ENCODE results near the gene KLF2. TPM values are rescaled to one million over a fixed set of nuclear protein-coding genes. Genes with fewer than 3 reads are reported as not detected.

Gene KLF2
- polyA plus RNA-seq, 1 donor, result 21.7 TPM

DNA sequence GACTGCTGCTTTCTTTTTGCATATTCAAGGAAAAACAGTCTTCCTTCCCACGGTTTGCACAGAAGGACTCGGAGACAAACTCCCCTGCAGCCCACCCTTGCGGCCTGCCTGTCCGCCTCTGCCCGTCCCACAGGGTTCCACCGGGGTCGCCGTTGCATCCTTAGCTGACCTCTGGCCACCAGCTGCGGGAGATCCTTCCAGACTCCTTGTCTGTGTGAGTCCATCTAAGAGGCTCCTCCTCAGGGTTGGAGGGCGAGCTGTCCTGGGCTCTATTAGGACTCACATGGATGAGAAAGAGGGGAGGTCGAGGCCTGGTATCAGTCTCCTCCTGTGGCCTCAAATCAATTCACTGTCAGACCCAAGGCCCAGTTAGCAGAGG, 39.2 kb downstream of the KLF2 start:
- Histone ChIP-seq H3K27ac (ENCODE audit: low read length) (peak overlapping the region; percentile 71), H3K36me3 (ENCODE audit: control insufficient read depth, insufficient read depth, low read length) (peaks cover 11% of the 10 kb centered on the region), H3K4me1 (ENCODE audit: control insufficient read depth, insufficient read depth, low read length) (peaks cover 38% of the 10 kb centered on the region), H3K27me3 (ENCODE audit: control insufficient read depth, insufficient read depth, low read length) (no peaks in the 10 kb centered on the region), H3K9me3 (ENCODE audit: control insufficient read depth, low read depth, low read length) (no peaks in the 10 kb centered on the region), H3K4me3 (ENCODE audit: low read length) (no peak overlapping the region)
- DNase-seq, result no peak
- WGBS (ENCODE audit: insufficient coverage, low lambda C conversion rate), result no CpG with 5 or more reads among the region's 11 CpGs

DNA sequence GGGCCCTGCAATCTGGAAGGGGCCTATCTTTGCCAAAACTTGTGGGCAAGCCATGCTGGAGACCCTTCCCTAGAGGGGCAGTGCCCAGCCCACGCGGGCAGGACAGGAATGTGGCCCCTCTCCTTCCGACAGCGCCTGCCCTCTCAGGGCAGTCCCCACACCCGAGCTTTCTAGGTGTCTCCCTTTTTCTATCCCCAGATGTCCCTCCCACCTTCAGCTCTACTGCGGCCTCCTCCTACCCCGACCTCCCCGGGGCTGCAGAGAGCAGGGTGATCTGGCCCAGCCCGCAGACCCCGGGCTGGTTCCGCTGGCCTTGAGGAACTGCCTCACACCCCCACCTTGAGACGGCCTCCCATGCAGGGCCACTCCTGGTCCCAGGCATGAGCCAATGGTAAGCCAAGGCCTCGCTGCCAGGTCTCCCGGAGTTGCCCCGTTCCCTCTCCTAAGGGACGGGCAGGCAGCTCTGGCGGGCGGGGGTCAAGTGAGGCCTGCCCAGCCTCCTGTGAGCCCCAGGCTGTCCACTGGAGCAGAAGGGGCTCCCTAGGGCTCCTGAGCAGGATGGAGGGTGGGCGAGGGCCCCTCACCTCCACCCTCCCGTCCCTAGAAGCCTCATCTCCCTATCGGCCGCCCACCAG, 39.7 kb downstream of the KLF2 start:
- H3K36me3 ChIP-seq (ENCODE audit: control insufficient read depth, insufficient read depth, low read length), result peaks cover 11% of the 10 kb centered on the region
- H3K4me3 ChIP-seq (ENCODE audit: low read length), result no peak overlapping the region
- DNase-seq, result no peak
- peaks cover 40% of the 10 kb centered on the region for H3K4me1 ChIP-seq (ENCODE audit: control insufficient read depth, insufficient read depth, low read length)
- WGBS (ENCODE audit: insufficient coverage, low lambda C conversion rate), result no CpG with 5 or more reads among the region's 22 CpGs
- no peaks in the 10 kb centered on the region for H3K9me3 ChIP-seq (ENCODE audit: control insufficient read depth, low read depth, low read length)
- no peak overlapping the region for H3K27ac ChIP-seq (ENCODE audit: low read length)
- H3K27me3 ChIP-seq (ENCODE audit: control insufficient read depth, insufficient read depth, low read length), result no peaks in the 10 kb centered on the region

DNA sequence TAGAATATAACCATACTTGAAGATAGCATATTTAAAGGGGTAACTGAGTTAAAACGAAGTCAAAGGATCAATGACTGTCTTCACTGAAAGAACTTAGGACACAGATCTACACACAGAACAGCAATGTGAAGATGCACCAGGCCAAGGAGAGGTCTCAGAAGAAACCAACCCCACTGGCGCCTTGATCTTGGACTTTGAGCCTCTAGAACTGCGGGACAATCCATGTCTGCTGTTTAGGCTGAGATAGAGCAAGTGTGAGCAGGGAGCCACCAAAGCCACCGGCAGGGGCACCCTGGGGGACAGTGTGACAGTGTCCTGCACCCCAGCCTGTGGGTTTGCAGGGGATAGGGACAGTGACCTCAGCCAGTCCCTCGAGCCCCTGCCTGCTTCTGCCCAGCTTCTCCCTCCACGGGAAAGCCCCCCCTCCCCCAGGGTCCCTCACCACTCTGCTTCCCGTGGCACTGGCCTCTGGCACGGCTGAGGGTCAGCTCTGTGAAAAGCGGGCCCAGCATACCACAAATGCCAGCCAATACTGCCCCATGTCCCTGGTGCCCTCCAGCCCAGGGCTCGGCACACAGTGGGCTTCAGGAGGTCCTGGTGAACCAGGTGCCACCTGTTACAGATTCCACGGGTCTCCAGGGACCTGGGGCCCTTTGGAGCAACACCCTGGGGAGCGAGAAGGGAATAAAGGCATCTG, 40.8 kb downstream of the KLF2 start:
- peak in 1 of 2 donors; percentile 65 for DNase-seq
- H3K27me3 ChIP-seq (ENCODE audit: control insufficient read depth, insufficient read depth, low read length), result no peaks in the 10 kb centered on the region
- H3K4me3 ChIP-seq (ENCODE audit: low read length), result no peak overlapping the region
- no peaks in the 10 kb centered on the region for H3K9me3 ChIP-seq (ENCODE audit: control insufficient read depth, low read depth, low read length)
- no peak overlapping the region for H3K27ac ChIP-seq (ENCODE audit: low read length)
- H3K36me3 ChIP-seq (ENCODE audit: control insufficient read depth, insufficient read depth, low read length), result peaks cover 10% of the 10 kb centered on the region
- WGBS (ENCODE audit: insufficient coverage, low lambda C conversion rate), result no CpG with 5 or more reads among the region's 12 CpGs
- peaks cover 41% of the 10 kb centered on the region for H3K4me1 ChIP-seq (ENCODE audit: control insufficient read depth, insufficient read depth, low read length)

DNA sequence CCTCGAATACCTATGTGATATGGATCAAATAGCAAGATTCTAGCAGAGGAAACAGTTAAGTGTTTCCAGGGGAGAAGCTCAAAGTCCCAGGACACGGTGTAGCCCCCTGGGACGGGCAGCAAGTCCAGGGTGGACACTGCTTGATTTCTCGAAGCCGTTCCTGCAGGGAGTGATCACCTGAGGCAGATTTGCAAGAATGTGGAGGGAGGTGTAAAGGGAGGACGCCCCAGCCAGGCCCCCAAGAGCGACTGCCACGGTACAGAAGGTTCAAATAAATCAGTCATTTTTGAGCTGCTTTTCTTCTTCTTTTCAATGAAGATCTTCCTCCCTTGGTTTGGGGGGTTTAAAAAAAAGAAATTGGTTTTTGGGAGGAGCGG, 41.4 kb downstream of the KLF2 start:
- no peak for DNase-seq
- Histone ChIP-seq H3K9me3 (ENCODE audit: control insufficient read depth, low read depth, low read length) (no peaks in the 10 kb centered on the region), H3K27me3 (ENCODE audit: control insufficient read depth, insufficient read depth, low read length) (no peaks in the 10 kb centered on the region), H3K4me1 (ENCODE audit: control insufficient read depth, insufficient read depth, low read length) (peaks cover 42% of the 10 kb centered on the region), H3K36me3 (ENCODE audit: control insufficient read depth, insufficient read depth, low read length) (peaks cover 10% of the 10 kb centered on the region), H3K4me3 (ENCODE audit: low read length) (no peak overlapping the region), H3K27ac (ENCODE audit: low read length) (no peak overlapping the region)
- WGBS (ENCODE audit: insufficient coverage, low lambda C conversion rate), result no CpG with 5 or more reads among the region's 9 CpGs

DNA sequence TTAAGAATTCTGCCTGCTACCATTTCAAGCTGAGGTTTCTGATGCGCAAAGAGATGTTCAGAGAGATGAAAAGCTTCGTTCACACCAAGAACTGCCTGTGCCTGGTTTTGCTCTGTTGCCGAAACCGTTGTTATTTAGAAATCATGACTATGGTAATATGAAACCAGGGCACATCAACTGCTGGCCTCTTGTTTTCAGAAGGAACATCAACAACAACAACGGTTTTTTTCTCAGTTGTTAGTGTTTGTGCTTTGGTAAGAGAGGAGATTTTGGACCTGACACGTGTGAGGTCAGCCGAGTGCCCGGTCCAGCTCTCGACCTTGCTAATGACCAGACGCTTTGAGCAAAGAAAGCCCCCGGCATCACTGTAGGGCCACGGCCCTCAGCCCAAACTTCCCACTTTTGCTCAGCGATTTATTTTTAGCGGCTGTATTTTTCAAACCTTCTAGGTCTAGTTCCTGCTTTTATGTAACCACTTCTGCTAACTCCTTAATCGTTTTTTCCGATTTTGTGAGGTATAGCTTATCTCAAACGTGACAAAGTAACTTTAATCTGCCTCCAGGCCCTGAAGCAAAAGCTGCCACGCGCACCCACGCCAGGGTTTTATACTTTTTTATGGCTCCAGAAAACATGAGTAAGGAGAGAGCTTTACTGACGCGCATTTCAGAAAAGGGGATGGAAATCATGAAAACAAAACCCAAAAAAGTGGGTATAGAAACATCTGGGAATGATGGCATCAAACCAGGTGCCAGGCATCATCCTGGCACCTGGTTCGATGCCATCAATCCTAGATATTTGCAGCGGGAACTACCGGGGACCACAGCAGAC, 42.0 kb downstream of the KLF2 start:
- Histone ChIP-seq H3K9me3 (ENCODE audit: control insufficient read depth, low read depth, low read length) (no peaks in the 10 kb centered on the region), H3K27ac (ENCODE audit: low read length) (no peak overlapping the region), H3K36me3 (ENCODE audit: control insufficient read depth, insufficient read depth, low read length) (peaks cover 8% of the 10 kb centered on the region), H3K4me1 (ENCODE audit: control insufficient read depth, insufficient read depth, low read length) (peaks cover 48% of the 10 kb centered on the region), H3K4me3 (ENCODE audit: low read length) (no peak overlapping the region), H3K27me3 (ENCODE audit: control insufficient read depth, insufficient read depth, low read length) (no peaks in the 10 kb centered on the region)
- DNase-seq, result no peak
- 87% methylated on average over 15 of the region's 25 CpGs for WGBS (ENCODE audit: insufficient coverage, low lambda C conversion rate)

DNA sequence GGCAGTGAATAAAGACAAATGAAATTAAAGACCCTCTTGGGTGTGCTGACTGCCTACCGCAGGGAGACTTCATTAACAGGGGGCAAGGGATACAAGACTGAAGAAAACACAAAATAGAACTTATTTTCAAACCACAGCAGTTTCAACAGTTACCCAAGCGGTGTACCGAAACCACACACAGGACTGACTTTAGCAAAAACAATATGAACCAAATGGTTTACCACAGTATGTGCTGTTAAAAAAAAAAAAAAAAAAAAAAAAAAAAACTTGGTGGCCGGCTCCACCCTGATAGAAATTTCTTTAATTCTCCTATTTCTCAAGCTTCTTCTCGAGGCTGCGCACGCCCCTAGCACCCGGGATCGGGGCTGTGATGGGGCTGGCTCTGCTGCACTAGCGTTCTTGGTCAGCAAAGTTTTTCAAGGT, 42.6 kb downstream of the KLF2 start:
- Histone ChIP-seq H3K4me3 (ENCODE audit: low read length) (no peak overlapping the region), H3K9me3 (ENCODE audit: control insufficient read depth, low read depth, low read length) (no peaks in the 10 kb centered on the region), H3K4me1 (ENCODE audit: control insufficient read depth, insufficient read depth, low read length) (peaks cover 54% of the 10 kb centered on the region), H3K27me3 (ENCODE audit: control insufficient read depth, insufficient read depth, low read length) (no peaks in the 10 kb centered on the region), H3K36me3 (ENCODE audit: control insufficient read depth, insufficient read depth, low read length) (peaks cover 11% of the 10 kb centered on the region), H3K27ac (ENCODE audit: low read length) (no peak overlapping the region)
- no peak for DNase-seq
- no CpG with 5 or more reads among the region's 10 CpGs for WGBS (ENCODE audit: insufficient coverage, low lambda C conversion rate)

DNA sequence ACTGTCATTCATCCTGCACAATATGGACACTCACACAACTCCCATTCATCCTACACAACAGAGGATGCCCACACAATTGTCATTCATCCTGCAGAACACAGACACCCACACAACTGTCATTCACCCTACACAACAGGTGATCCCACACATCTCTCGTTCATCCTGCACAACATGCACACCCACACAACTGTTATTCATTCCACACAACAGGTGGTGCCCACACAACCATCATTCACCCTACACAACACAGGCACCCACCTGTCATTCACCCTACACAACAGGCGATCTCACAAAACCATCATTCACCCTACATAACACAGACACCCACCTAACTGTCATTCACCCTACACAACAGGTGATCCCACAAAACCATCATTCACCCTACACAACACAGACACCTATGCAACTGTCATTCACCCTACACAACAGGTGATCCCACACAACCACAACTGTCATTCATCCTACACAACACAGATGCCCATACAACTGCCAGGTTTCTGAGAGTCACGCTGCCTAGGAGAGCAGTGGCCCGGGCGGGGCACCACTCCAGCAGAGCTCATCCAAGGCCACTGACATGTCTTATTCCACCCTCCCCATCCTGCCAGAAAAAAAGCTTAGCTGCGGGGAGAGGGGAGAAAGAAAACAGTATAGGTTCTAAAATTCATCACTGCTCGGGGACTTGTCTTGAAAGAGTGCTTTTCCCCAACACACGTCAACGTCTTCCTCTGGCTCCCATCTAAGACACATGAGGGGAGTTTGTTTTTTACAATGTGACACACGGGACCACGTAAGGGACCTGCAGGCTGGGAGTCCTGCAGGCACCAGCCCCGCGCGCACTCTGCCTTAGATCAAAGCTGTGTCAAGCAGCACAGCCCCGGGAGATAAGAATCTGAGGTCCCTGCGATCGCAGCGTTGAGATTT, 44.0 kb downstream of the KLF2 start:
- no peaks in the 10 kb centered on the region for H3K9me3 ChIP-seq (ENCODE audit: control insufficient read depth, low read depth, low read length)
- peaks cover 19% of the 10 kb centered on the region for H3K36me3 ChIP-seq (ENCODE audit: control insufficient read depth, insufficient read depth, low read length)
- H3K4me1 ChIP-seq (ENCODE audit: control insufficient read depth, insufficient read depth, low read length), result peaks cover 47% of the 10 kb centered on the region
- no peak for DNase-seq
- no peak overlapping the region for H3K4me3 ChIP-seq (ENCODE audit: low read length)
- WGBS (ENCODE audit: insufficient coverage, low lambda C conversion rate), result no CpG with 5 or more reads among the region's 18 CpGs
- H3K27ac ChIP-seq (ENCODE audit: low read length), result no peak overlapping the region
- no peaks in the 10 kb centered on the region for H3K27me3 ChIP-seq (ENCODE audit: control insufficient read depth, insufficient read depth, low read length)

DNA sequence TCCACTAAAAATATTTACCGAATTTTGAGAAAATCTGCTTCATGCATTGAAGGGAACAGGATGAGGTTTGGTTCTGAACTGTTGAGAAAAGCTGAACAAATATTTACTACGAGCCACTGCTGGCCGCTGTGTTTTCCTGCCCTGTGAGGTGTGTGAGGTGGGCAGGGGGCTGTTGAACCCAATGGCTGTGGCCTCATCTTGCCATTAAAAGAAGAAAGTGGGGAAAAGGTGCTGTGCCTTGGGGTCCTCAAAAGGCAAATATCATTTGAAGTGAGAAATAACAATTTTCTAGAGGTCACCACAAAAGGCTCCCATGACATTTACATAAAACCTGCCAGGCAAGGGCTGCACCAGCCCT, 44.7 kb downstream of the KLF2 start:
- DNase-seq, result no peak
- H3K4me1 ChIP-seq (ENCODE audit: control insufficient read depth, insufficient read depth, low read length), result peaks cover 41% of the 10 kb centered on the region
- H3K27ac ChIP-seq (ENCODE audit: low read length), result no peak overlapping the region
- H3K27me3 ChIP-seq (ENCODE audit: control insufficient read depth, insufficient read depth, low read length), result no peaks in the 10 kb centered on the region
- peaks cover 22% of the 10 kb centered on the region for H3K36me3 ChIP-seq (ENCODE audit: control insufficient read depth, insufficient read depth, low read length)
- H3K9me3 ChIP-seq (ENCODE audit: control insufficient read depth, low read depth, low read length), result no peaks in the 10 kb centered on the region
- 0% methylated on average over 1 of the region's 3 CpGs for WGBS (ENCODE audit: insufficient coverage, low lambda C conversion rate)
- H3K4me3 ChIP-seq (ENCODE audit: low read length), result no peak overlapping the region

DNA sequence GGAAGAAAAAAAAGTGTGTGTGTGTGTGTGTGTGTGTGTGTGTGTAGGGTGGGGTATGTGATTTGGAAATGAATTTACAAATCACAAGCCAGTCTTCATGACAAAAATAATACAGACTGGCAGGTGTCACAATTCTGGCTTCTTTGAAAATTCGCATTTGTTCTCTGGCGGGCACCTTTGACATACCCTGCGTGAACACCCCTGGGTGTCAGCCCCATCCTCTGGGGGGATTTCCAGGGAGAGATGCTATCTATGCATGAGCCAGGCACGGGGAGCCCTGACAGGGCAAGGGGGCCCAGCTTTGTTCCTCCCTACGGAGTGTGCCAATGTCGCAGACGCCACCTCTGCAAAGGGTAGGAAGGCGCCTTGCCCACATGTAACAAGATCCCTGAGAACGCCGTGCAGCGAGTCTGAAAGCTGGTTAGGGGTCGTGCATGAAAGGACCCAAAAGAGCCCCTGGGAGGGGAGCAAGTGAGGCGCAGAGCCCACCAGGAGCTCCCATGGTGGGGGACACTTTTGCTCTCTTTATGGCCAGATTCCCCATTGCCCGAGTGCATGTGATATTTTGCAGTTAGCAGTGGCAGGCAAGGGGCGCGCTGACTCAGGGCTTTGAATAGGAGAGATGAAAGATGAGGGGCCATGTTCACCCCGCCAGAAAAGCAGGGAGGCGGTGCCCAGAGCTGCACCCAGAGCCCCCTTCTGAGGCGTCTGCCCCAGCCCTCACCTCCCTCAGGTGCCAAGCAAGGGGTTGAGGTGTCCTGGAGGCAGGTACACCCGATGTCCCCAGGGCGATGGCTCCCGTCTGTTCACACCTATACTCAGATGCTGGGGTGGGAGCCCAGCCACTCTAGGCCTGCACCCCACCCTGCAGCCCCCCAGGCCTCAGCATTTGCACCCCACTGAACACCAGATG, 45.3 kb downstream of the KLF2 start:
- H3K27me3 ChIP-seq (ENCODE audit: control insufficient read depth, insufficient read depth, low read length), result no peaks in the 10 kb centered on the region
- no peaks in the 10 kb centered on the region for H3K9me3 ChIP-seq (ENCODE audit: control insufficient read depth, low read depth, low read length)
- no peak for DNase-seq
- peaks cover 34% of the 10 kb centered on the region for H3K4me1 ChIP-seq (ENCODE audit: control insufficient read depth, insufficient read depth, low read length)
- no CpG with 5 or more reads among the region's 22 CpGs for WGBS (ENCODE audit: insufficient coverage, low lambda C conversion rate)
- no peak overlapping the region for H3K27ac ChIP-seq (ENCODE audit: low read length)
- no peak overlapping the region for H3K4me3 ChIP-seq (ENCODE audit: low read length)
- H3K36me3 ChIP-seq (ENCODE audit: control insufficient read depth, insufficient read depth, low read length), result peaks cover 28% of the 10 kb centered on the region

All from large intestine (tissue), 3 donors.